Skin epidermis (tissue), 12 donors: ENCODE measurements around the gene BICRAL.
"Not testable (repeated sequence)": the region's sequence is repeated elsewhere in the genome, so short reads cannot be mapped to it uniquely, and the experiment has no call there.

Experiments used
- H3K27ac ChIP-seq, 21 experiments: fragments of 200-600 bp; sonication (generic) in 11 of 21; one replicate each; pipeline ENCODE4 v1.5.0; 2020; ENCODE audit warnings: mild to moderate bottlenecking in 3 of 21, inconsistent platforms in 2 of 21, moderate library complexity in 2 of 21
- H3K4me3 ChIP-seq, 7 experiments: fragments of 200-600 bp; sonication (generic) in 2 of 7; one replicate each; pipeline ENCODE4 v1.5.0; 2020; ENCODE audit warnings: inconsistent platforms in 2 of 7, mild to moderate bottlenecking in 2 of 7, moderate library complexity in 1 of 7

The BICRAL gene

GRCh38 chr6:42880871-42881270 lies 99.0 kb downstream of the BICRAL start:
- Histone ChIP-seq H3K4me3 (peak overlapping the region; percentile 48 to 71 (median 66)), H3K27ac (peak overlapping the region in 17 of 21 experiments; percentile 86 to 97 (median 92))

- Histone ChIP-seq H3K4me3 (no peak overlapping the region), H3K27ac (no peak overlapping the region)
Measured at GRCh38 chr6:42885702-42886101, 103.8 kb downstream of the BICRAL start.

GRCh38 chr6:42888201-42888600 lies 106.3 kb downstream of the BICRAL start:
- H3K4me3 ChIP-seq: not testable (repeated sequence)

GRCh38 chr6:42889815-42890214 lies 108.0 kb downstream of the BICRAL start:
- Histone ChIP-seq H3K27ac (peak overlapping the region in 18 of 21 experiments; percentile 91 to 99 (median 97)), H3K4me3 (peak overlapping the region; percentile 71 to 98 (median 79))

More at GRCh38 chr6:42888201-42888600, 106.3 kb downstream of the BICRAL start:
- not testable (repeated sequence) for H3K27ac ChIP-seq

GRCh38 chr6:42890311-42891198 lies 108.7 kb downstream of the BICRAL start:
- peak overlapping the region; percentile 61 to 99 (median 96) for H3K27ac ChIP-seq

GRCh38 chr6:42891199-42891722 lies 109.4 kb downstream of the BICRAL start:
- peak overlapping the region; percentile 71 to 98 (median 79) for H3K4me3 ChIP-seq
- peak overlapping the region; percentile 61 to 99 (median 96) for H3K27ac ChIP-seq

More at GRCh38 chr6:42890311-42891198, 108.7 kb downstream of the BICRAL start:
- H3K4me3 ChIP-seq: peak overlapping the region; percentile 71 to 98 (median 79)

- H3K27ac ChIP-seq: peak overlapping the region in 1 of 21 experiments; percentile 17
- H3K4me3 ChIP-seq: not testable (repeated sequence)
Measured at GRCh38 chr6:42894041-42894828, 112.4 kb downstream of the BICRAL start.

- no peak overlapping the region for H3K27ac ChIP-seq
- H3K4me3 ChIP-seq: no peak overlapping the region
Measured at GRCh38 chr6:42896178-42896719, 114.4 kb downstream of the BICRAL start.

GRCh38 chr6:42898891-42899361 lies 117.1 kb downstream of the BICRAL start:
- no peak overlapping the region for H3K4me3 ChIP-seq
- H3K27ac ChIP-seq: no peak overlapping the region

GRCh38 chr6:42899871-42900270 lies 118.0 kb downstream of the BICRAL start:
- Histone ChIP-seq H3K27ac (no peak overlapping the region), H3K4me3 (no peak overlapping the region)

- Histone ChIP-seq H3K27ac (no peak overlapping the region), H3K4me3 (no peak overlapping the region)
Measured at GRCh38 chr6:42901538-42901957, 119.7 kb downstream of the BICRAL start.

- not testable (repeated sequence) for H3K4me3 ChIP-seq, H3K27ac ChIP-seq
Measured at GRCh38 chr6:42902429-42903263, 120.8 kb downstream of the BICRAL start.

GRCh38 chr6:42904467-42904866 lies 122.6 kb downstream of the BICRAL start:
- H3K4me3 ChIP-seq: no peak overlapping the region
- H3K27ac ChIP-seq: no peak overlapping the region

- Histone ChIP-seq H3K27ac (no peak overlapping the region), H3K4me3 (no peak overlapping the region)
Measured at GRCh38 chr6:42907336-42907735, 125.5 kb downstream of the BICRAL start.

- Histone ChIP-seq H3K27ac (no peak overlapping the region), H3K4me3 (no peak overlapping the region)
Measured at GRCh38 chr6:42909835-42910234, 128.0 kb downstream of the BICRAL start.

- Histone ChIP-seq H3K27ac (no peak overlapping the region), H3K4me3 (peak overlapping the region in 3 of 7 experiments; percentile 9 to 17 (median 14))
Measured at GRCh38 chr6:42911171-42912021, 129.5 kb downstream of the BICRAL start.

GRCh38 chr6:42914546-42914945 lies 132.7 kb downstream of the BICRAL start:
- H3K27ac ChIP-seq: no peak overlapping the region
- H3K4me3 ChIP-seq: no peak overlapping the region

- Histone ChIP-seq H3K4me3 (no peak within 1 kb of the TSS), H3K27ac (no peak within 1 kb of the TSS)
Measured at GRCh38 chr6:42915732-42916131, 133.9 kb downstream of the BICRAL start, which contains the start of gene PTCRA. PTCRA (plus strand) TSS chr6:42916053; CDS start chr6:42916070, 17 bp downstream.
